NCI-H345 (cell line): Measurements from ENCODE around the gene LILRB1.
"Not testable (repeated sequence)": the region's sequence is repeated elsewhere in the genome, so short reads cannot be mapped to it uniquely, and the experiment has no call there.

Experiments used
- DNase-seq: peaks from one replicate; lab custom pipeline; 2025; lab: John Stamatoyannopoulos, UW

The LILRB1 gene

DNA sequence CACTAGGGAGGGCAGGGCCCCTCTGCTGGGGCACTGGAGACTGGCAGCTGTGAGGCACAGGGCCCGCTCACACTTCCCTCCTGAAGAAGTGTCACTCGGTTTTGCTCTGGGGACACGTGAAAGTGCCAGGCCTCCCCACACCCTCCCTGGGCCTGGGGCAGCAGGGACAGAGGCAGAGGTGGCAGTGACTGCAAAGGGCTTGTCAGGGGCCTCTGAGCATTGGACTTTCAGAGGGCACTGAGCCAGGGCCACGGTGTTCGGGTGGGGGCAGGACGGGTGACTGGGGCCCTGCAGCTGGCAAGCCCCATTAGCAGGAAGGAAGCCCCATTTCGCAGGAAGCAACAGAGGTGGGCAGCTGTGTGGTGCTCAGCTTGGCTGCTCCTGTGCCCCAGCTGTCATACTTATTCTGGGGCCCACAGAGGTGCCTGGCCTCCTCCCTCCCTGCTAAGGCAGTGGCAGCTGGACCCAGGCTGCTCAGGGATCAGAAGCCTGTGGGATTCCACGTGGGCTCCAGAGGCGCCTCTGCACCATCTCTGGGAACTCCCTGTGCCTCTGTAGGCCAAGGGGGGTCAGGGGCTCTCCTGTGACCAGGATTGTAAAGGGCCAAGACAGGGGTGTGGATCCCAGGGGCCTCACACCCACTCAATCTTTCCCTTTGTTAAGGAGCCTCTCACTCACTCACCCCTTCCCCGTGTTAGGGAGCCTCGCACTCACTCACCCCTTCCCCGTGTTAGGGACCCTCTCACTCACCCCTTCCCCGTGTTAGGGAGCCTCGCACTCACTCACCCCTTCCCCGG lies 5.2 kb upstream of the LILRB1 start:
- DNase-seq, result not testable (repeated sequence)

GRCh38 chr19:54626757-54627156 lies 3.5 kb upstream of the LILRB1 start:
- no peak for DNase-seq

- not testable (repeated sequence) for DNase-seq
Measured at GRCh38 chr19:54627912-54628311, 2.4 kb upstream of the LILRB1 start.

DNA sequence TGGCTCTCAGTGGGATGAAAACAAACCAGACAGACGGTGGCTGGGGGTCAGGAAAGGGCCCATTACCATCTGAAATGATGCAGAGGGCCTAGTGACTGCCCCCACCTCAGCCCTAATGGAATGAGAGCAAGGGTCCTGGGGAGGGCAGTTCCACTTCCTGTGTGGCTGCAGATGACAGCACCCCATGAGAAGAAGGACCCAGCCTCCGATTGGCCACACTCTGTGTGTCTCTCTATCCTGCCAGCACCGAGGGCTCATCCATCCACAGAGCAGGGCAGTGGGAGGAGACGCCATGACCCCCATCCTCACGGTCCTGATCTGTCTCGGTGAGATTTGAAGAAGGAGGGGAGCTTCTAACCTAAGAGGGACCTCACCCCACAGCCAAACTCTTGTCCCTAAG lies 498 bp downstream of the LILRB1 start:
- no peak for DNase-seq

GRCh38 chr19:54631489-54632337 lies 1.4 kb downstream of the LILRB1 start:
- DNase-seq, result not testable (repeated sequence)

DNA sequence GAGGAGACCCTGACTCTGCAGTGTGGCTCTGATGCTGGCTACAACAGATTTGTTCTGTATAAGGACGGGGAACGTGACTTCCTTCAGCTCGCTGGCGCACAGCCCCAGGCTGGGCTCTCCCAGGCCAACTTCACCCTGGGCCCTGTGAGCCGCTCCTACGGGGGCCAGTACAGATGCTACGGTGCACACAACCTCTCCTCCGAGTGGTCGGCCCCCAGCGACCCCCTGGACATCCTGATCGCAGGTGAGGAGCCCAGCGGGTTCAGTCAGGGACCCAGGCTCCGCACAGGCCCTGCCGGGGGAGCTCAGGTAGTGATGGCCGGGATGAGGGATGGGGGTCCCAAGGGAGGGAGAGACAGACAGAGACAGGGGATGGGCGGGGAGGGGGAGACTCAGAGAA lies 2.2 kb downstream of the LILRB1 start:
- DNase-seq, result not testable (repeated sequence)

- DNase-seq, result no peak
Measured at GRCh38 chr19:54633401-54633800, 3.1 kb downstream of the LILRB1 start.

DNA sequence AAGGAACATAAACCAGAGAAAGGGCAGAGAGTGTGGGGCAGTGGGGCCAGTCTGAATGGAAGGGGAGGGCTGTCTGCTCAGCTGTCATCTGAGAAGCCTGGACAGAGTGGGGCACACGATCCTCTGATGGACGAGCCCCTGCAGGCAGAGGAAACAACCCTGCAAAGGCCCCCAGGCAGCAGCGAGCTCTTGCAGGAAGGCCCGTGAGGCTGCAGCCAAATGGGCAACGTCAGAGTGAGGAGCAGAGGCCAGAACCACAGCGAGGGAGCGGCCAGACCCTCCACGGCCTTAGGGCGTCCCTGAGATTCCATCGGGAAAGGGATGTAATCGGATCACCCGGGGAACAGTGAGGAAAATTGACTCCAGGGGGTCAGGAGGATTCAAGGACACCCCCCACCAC lies 5.8 kb downstream of the LILRB1 start:
- not testable (repeated sequence) for DNase-seq

DNA sequence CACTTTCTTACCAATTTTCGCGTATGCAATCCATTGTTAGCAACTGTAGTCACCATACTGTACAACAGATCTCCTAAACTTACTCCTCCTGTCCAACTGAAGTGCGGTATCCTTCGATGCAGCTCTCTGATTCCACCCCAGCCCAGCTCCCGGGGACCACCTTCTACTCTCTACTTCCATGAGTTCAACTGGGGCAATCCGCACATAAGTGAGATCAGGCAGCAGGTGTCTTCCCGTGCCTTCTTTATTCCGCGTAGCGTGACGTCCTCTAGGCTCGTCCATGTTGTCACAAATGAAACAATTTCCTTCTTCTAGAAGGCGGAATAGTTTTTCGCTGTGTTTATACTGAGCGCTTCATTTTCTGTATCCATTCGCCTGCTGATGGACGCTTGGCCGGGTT lies 8.4 kb downstream of the LILRB1 start:
- no peak for DNase-seq

GRCh38 chr19:54642953-54643352 lies 12.7 kb downstream of the LILRB1 start:
- not testable (repeated sequence) for DNase-seq

DNA sequence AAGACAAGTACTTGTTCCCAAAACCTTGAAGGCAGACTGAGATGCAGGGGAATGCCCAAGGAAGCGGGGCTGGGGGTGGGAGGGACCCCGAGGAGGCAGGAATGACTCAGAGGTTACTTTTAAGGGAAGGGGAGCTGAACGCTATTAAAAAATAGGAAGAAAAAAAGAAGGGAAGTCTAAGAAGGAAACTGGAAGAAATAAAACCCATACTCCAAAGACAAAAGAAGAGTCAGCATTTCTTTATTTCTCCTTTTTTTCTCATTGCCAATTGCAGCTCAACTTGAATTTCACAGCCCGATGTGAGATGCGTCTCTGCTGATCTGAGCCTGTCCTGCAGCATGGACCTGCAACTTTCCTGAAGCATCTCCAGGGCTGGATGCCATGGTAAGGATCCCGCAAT lies 13.3 kb downstream of the LILRB1 start:
- not testable (repeated sequence) for DNase-seq

- DNase-seq, result no peak
Measured at GRCh38 chr19:54644056-54644455, 13.8 kb downstream of the LILRB1 start.

GRCh38 chr19:54646331-54646841 lies 16.1 kb downstream of the LILRB1 start:
- no peak for DNase-seq

GRCh38 chr19:54648129-54648528 lies 17.8 kb downstream of the LILRB1 start:
- no peak for DNase-seq

- no peak for DNase-seq
Measured at GRCh38 chr19:54650108-54650655, 19.9 kb downstream of the LILRB1 start.

- DNase-seq, result no peak
Measured at GRCh38 chr19:54653181-54653809, 23.0 kb downstream of the LILRB1 start.

GRCh38 chr19:54654447-54655321 lies 24.4 kb downstream of the LILRB1 start:
- no peak for DNase-seq

DNA sequence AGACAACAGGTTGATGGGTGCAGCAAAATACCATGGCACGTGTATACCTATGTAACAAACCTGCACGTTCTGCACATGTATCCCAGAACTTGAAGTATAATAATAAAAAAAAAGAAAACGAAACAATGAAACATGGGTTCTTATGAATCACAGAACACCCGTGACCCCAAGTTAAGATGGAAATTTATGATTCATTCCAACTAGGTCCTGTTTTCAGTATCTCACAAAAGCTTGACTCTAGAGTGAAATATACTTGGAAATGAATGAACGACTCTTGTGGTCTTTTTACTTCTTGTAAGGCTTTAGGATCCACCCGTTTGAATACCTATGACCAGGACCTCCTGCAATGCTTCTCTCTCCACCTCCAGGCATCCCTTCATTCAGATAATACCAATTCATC lies 29.0 kb downstream of the LILRB1 start:
- no peak for DNase-seq

- DNase-seq, result no peak
Measured at GRCh38 chr19:54660306-54660705, 30.0 kb downstream of the LILRB1 start.

DNA sequence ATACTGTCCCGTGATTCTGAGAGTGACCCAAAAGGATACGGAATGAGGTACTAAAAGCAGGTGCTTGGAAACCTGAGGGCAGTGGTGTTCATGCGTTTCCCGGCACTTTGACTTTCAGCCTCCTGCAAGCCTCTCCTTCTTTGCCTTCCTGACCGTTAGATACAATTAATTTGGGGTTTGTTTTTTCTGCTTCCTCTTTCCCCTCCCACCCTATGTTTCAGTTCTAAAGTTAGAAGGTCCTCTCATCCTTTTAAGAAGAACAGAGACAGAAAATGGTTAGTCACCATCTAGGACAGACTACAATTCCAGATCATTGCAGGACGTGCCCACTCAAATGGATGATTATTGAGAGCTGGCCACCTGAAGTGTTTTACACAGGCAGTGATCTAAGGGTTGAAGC lies 30.7 kb downstream of the LILRB1 start:
- DNase-seq, result no peak

DNA sequence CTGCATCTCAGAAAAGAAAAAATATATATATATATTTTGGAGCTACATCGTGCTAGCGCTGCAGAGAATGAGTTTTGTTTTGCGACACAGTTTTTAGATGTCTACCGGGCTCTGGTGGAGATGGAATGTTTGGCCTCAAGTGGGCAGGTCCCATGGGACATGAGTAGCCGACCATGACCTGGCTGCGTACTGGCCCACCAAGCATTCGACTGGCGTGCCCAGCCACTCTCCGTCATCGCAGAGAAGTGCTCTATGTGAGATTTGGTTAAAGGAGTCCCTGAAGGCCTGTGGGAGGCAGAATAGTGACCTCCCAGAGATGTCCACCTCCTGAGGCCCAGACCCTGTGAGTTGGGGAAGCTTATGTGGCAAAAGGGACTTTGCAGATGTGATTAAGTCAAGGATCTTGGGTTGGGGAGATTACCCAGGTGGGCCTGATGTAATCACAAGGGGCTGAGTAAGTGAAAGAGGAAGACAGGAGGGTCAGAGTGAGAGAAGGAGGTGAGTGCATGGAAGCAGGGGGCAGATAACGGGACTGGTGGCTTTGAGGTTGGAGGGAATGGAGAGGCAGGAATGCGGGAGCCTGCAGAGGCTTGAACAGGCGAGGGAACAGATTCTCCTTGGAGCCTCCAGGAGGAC lies 31.7 kb downstream of the LILRB1 start:
- no peak for DNase-seq
